HG02970 (cell line): ENCODE data around the gene CYP2W1.
"Not testable (repeated sequence)": the region's sequence is repeated elsewhere in the genome, so short reads cannot be mapped to it uniquely, and the experiment has no call there.

Experiments used
- ATAC-seq: cut with Tn5 transposase; IDR thresholded peaks from one replicate; pipeline ENCODE4 v1.9.1; 2021; ENCODE audit warnings: mild to moderate bottlenecking, moderate library complexity, moderate number of reproducible peaks; ENCODE audit not compliant: unreplicated experiment, low FRiP score

CYP2W1 gene

DNA sequence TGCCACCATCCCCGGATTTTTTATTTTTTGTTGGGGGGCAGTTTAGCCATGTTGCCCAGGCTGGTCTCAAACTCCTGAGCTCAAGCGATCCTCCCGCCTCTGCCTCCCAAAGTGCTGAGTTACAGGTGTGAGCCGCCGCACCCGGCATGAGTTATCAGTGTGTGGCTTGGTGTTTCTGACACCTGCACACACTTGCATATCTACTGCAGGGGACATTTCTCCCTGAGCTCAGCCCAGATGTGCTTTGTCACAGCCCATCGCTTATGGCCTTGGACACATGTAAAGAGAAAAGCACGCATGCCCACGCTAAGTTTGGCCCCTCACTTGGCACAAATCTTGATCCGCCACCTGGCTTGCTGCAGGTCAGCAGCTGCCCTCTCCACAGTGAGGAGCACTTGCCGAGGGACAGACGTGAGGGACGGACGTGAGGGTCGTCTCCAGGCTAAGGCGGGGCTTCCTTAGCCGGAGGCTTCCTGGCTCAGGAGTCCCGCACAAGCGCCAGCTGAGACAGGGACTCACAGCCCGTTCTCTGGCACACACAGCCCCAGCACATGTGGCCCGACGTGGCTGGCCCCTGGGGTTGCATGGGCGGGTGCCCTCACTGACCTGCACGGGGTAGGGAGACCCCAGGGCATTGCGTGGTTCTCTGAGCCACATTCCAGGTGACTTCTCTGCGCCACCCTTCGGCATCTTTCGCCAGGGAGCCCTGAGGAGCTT, 11.8 kb downstream of the CYP2W1 start:
- ATAC-seq: no peak

DNA sequence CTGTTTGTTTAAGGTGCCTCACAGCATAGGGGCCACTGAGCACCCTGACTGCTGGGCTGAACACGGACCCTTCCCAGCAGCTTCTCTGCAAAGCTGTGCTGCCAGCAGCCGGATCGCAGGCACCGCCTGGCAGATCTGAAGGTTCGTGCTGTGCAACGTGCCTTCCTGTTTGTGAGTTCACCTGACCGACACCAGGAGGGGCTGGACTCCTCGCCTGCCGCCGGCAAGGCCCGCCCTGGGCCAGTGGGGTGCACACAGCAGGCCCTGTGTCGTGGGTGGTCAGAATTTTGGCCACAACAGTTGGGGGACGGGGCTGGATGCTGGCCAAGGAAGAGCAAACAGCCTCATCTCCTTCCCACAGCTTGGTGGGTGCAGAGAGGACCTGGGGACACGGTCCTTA, 12.6 kb downstream of the CYP2W1 start:
- ATAC-seq: no peak

DNA sequence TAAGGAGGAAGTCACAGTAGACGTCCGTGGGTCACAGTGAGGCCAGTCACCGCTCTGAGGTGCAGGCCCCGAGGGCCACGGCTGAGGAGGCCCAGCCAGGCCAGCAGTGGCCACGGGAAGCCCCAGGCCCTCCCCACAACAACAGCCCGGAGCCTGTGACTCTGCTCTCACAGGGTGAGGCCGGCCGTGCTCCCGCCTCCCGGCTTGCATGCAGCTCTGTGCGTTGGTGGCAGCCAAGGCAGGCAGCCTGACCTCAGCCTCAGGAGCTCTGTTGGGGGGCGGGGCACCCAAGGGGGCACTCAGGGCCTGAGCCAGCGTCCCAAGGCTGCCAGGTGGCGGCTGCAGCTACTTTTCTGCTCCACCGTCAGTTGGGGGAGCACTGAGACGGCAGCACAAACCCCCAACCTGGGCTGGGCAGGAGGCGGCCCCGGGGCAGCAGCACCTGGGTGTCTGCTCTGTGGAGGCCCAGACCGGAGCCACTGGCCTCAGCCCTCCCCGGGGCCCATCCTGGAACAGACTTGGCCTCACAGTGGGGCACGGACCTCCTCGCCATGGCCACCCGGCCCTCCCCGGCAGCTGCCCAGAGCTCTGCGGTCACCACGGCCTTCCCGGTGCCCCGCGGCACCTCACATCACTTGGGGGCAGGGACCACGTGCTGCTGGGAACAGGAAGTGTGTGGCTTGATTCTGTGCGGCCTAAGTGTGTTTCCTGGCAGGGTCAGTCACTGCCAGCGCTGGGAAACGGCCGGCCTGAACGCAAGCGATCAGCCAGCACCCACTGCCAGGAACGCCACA, 13.3 kb downstream of the CYP2W1 start:
- ATAC-seq: no peak

DNA sequence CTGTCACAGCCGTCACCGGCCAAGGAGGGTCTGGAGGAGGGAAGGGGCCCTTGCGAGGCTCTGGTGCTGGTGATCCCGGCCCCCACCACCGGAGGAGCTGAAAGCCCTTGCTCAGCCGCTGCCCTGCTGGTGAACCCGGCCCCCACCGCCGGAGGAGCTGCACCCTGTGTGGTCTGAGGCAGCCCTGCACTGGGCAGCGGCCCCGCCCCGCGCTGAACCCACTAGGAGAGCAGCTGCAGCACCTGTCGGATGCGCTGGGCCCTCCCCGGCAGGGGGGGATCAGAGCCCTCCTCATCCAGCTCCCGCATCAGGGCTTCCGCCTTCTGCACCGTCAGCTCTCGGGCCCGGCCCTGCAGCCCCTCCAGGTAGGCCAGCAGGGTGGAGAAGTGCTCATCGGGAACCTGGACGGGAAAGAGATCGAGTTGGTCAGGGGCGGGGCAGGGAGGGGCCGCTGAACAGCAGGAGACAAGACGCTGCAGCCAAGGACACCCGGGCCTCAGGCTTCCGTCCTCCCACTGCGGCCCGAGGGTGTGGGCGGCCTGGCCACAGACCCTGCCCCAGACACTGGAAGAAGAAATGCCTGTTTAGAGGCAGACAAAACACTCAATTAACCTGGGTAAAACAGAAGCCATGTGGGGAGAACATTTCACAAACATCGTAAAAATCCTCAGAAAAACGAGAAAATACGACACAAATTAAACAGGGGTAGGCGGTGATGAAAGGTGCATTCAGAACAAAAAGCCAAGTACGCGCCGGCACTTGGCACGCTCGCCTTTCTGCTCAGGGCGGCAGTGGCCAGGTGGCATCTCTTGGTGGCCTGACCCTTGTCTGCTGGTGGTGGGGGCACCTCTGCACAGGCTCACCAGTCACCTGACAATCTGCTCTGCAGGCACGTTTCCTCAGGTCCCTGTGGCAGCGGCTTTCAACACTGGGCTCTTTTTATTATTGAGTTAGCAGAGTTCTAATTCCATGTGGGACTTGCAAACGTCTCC, 14.7 kb downstream of the CYP2W1 start:
- ATAC-seq: no peak

DNA sequence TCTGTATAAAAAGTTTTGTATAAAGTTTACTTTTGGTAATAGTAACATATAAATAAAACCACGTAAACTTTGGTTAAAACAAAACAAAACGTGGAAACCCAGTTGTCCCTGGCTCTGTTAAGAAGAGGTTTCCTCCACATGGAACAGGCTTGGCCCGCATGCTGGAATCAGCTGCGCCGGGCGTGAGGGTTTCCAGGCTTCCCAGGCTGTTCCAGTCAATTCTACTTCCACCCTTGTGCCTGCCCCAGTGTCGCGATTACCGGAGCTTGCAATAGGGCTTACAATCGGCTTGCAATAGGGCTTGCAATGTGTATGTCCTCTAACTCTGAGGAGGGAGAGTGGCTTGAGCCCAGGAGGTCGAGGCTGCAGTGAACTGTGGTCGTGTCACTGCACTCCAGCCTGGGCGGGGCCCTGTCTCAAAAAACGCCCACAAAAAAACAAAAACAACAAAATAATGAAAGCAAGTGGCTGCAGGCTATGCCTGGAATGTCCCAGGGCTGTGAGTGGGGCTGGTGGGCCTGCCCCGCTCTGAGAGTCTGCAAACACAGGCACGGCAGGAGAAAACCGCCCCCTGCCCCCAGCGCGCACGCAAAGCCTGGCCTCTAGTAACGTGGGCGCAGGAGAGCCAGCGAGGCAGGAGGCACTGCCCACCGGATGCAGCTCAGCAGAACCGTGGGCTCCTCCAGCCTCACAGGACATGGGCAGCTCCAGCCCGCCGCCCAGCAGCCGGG, 16.3 kb downstream of the CYP2W1 start:
- ATAC-seq: no peak

DNA sequence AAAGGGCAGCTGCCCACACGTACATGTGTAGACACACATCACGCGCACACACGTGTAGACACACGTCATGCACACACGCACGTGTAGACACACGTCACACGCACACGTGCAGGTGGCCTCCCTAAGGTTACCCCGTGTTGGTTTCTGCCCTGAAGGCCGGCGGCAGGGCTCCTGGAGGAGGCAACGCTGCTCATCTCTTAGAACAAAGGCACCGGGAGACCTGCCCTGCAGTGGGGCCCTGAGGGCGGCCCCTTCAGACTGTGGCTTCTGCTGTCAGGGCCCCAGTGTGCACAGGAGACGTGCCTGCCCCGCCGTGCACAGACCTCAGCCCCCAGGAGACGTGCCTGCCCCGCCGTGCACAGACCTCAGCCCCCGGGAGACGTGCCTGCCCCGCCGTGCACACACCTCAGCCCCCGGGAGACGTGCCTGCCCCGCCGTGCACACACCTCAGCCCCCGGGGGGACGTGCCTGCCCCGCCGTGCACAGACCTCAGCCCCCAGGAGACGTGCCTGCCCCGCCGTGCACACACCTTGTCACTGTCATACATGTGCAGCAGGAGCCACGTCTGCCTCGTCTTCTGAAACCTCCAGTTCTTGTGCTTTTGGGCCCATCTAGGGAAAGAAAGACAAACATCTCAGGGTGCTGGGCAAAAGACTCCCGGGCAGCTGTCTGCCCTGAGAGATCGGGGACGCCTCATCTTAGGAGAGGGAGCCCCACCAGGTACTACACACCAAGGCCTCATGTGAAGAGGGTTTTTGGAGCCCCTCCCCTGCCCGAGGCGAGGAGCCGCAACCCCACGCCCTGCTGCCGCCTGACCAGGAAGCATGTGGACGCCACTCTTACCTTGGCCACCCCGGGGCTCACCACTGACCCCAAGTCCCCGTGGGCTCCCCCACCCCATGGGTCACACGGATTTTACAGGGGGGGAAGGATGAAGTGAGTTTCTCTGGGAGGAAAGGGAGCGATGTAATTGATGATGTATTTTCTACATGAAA, 17.3 kb downstream of the CYP2W1 start:
- no peak for ATAC-seq

GRCh38 chr7:1001069-1001770, 18.2 kb downstream of the CYP2W1 start:
- not testable (repeated sequence) for ATAC-seq

DNA sequence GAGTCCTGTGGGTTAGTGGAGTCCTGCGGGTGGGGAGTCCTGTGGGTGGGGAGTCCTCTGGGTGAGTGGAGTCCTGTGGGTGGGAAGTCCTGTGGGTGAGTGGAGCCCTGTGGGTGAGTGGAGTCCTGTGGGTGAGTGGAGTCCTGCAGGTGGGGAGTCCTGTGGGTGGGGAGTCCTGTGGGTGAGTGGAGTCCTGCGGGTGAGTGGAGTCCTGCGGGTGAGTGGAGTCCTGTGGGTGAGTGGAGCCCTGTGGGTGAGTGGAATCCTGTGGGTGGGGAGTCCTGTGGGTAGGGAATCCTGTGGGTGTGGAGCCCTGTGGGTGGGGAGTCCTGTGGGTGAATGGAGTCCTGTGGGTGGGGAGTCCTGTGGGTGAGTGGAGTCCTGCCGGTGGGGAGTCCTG, 19.0 kb downstream of the CYP2W1 start:
- ATAC-seq: not testable (repeated sequence)

DNA sequence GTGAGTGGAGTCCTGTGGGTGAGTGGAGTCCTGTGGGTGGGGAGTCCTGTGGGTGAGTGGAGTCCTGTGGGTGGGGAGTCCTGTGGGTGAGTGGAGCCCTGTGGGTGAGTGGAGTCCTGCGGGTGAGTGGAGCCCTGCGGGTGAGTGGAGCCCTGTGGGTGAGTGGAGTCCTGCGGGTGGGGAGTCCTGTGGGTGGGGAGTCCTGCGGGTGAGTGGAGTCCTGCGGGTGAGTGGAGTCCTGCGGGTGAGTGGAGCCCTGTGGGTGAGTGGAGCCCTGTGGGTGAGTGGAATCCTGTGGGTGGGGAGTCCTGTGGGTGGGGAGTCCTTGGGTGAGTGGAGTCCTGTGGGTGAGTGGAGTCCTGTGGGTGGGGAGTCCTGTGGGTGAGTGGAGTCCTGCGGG, 19.5 kb downstream of the CYP2W1 start:
- not testable (repeated sequence) for ATAC-seq

GRCh38 chr7:1004018-1004852, 21.3 kb downstream of the CYP2W1 start:
- ATAC-seq: no peak

- no peak for ATAC-seq
These were observed 22.3 kb downstream of the CYP2W1 start for GRCh38 chr7:1005303-1005702.

DNA sequence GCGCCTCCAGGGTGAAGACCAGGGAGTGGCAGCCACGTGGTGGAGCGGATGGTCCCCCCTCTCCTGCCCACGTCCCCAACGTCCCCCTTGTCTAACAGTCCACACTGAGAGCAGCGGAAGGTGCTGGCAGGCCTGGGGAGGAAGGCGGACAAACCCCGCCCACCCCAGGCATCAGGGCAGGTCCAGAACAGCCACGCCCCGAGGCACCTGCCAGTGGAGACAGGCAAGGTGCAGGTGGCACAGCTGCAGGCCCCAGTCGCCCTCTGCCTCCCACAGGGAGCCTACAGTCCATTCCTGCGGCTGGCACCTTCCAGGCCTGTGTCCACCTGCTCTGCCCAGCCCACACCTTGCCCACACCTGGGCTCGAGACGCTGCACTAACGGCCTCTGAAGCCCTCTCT, 24.9 kb downstream of the CYP2W1 start:
- ATAC-seq: no peak

GRCh38 chr7:1008733-1009363, 25.9 kb downstream of the CYP2W1 start:
- ATAC-seq: no peak

- no peak for ATAC-seq
These were observed 26.8 kb downstream of the CYP2W1 start for GRCh38 chr7:1009747-1010146.

- no peak for ATAC-seq
These were observed 27.2 kb downstream of the CYP2W1 start for GRCh38 chr7:1010226-1010625.

DNA sequence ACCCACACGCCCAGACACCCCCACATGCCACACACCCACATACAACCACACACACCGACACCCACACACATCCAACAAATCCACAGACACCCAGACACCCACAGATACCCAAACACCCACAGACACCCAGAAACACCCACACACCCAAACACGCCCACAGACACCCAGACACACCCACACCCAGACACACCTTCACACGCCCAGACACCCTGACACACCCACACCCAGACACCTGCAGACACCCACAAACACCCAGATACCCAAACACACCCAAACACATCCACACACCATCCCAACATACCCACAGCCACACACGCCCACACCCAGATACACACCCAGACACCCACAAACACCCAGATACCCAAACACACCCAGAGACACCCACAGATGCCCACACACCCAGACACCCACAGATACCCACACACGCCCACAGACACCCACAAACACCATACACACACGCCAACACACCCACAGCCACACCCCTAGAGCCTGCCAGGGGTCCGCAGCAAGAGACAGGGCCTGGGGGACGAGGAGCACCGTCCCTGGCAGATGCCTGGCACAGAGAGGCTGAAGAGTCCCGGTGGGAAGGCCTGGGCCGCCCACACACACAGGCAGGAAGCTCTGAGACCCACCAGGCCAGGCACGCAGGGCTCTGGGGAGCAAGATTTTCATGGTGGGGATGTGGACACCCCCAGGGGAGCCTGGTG, 28.5 kb downstream of the CYP2W1 start:
- ATAC-seq: no peak
